Tibial nerve (tissue), 4 donors: ENCODE measurements around the gene RICTOR. TPM values are rescaled to one million over a fixed set of nuclear protein-coding genes. Genes with fewer than 3 reads are reported as not detected.

ENCODE experiments used
- DNase-seq, 2 donors: peaks; one replicate each; pipeline ENCODE4 v3.0.0-alpha.2; 2019; ENCODE audit warnings: low spot score in 2 of 2
- H3K27ac ChIP-seq, 4 donors: fragments of 200-600 bp; sonication (generic) in 3 of 4; one replicate each; pipeline ENCODE4 v1.5.1; 2017 to 2019; ENCODE audit warnings: mild to moderate bottlenecking in 1 of 4
- H3K27me3 ChIP-seq, 2 donors: fragments of 200-600 bp; sonication (generic) in 1 of 2; one replicate each; pipeline versions ENCODE4 v1.5.1 to v1.6.0; 2017 to 2019
- H3K36me3 ChIP-seq, 3 donors: fragments of 200-600 bp; sonication (generic); one replicate each; pipeline ENCODE4 v1.5.1; 2018 to 2019
- H3K4me1 ChIP-seq, 4 donors: fragments of 200-600 bp; sonication (generic) in 3 of 4; one replicate each; pipeline ENCODE4 v1.5.1; 2017 to 2019
- H3K4me3 ChIP-seq, 4 donors: fragments of 200-600 bp; sonication (generic) in 3 of 4; one replicate each; pipeline ENCODE4 v1.5.1; 2017 to 2019; ENCODE audit warnings: mild to moderate bottlenecking in 1 of 4, moderate library complexity in 1 of 4
- H3K9me3 ChIP-seq, 4 donors: fragments of 200-600 bp; sonication (generic) in 3 of 4; one replicate each; pipeline ENCODE4 v1.5.1; 2017 to 2019
- EP300 ChIP-seq, 2 donors: sonication (generic); formaldehyde crosslinking; IDR thresholded peaks; one replicate each; pipeline ENCODE4 v1.6.1; 2017; ENCODE audit warnings: antibody characterized with exemption in 2 of 2, mild to moderate bottlenecking in 1 of 2
- POLR2A ChIP-seq, 2 donors: fragments of 450-650 bp; IDR thresholded peaks; one replicate each; pipeline ENCODE4 v1.6.1; 2017; ENCODE audit warnings: antibody characterized with exemption in 2 of 2, mild to moderate bottlenecking in 2 of 2, moderate library complexity in 2 of 2
- WGBS, 2 donors: methylation state at CpG; one replicate each; pipeline ENCODE4 v1.1.5; 2018; 5-methylcytosine and 5-hydroxymethylcytosine counted together
- total RNA-seq, 4 donors: library from RNA; depleted of rRNA; stranded (reverse); fragments of >200 nt; gene quantifications; one replicate each; pipeline ENCODE4 v1.1.0, GENCODE V29; 2016
- TF ChIP-seq, protein P1 (sequence below), 5 experiments: fragments of 200-600 bp in 3 of 5; fragments of 450-650 bp in 2 of 5; sonication (generic) in 3 of 5; IDR thresholded peaks; one replicate each; pipeline ENCODE4 v1.5.1; 2016 to 2019; ENCODE audit warnings: antibody characterized with exemption in 5 of 5, mild to moderate bottlenecking in 3 of 5, moderate library complexity in 2 of 5

RICTOR gene, protein sequence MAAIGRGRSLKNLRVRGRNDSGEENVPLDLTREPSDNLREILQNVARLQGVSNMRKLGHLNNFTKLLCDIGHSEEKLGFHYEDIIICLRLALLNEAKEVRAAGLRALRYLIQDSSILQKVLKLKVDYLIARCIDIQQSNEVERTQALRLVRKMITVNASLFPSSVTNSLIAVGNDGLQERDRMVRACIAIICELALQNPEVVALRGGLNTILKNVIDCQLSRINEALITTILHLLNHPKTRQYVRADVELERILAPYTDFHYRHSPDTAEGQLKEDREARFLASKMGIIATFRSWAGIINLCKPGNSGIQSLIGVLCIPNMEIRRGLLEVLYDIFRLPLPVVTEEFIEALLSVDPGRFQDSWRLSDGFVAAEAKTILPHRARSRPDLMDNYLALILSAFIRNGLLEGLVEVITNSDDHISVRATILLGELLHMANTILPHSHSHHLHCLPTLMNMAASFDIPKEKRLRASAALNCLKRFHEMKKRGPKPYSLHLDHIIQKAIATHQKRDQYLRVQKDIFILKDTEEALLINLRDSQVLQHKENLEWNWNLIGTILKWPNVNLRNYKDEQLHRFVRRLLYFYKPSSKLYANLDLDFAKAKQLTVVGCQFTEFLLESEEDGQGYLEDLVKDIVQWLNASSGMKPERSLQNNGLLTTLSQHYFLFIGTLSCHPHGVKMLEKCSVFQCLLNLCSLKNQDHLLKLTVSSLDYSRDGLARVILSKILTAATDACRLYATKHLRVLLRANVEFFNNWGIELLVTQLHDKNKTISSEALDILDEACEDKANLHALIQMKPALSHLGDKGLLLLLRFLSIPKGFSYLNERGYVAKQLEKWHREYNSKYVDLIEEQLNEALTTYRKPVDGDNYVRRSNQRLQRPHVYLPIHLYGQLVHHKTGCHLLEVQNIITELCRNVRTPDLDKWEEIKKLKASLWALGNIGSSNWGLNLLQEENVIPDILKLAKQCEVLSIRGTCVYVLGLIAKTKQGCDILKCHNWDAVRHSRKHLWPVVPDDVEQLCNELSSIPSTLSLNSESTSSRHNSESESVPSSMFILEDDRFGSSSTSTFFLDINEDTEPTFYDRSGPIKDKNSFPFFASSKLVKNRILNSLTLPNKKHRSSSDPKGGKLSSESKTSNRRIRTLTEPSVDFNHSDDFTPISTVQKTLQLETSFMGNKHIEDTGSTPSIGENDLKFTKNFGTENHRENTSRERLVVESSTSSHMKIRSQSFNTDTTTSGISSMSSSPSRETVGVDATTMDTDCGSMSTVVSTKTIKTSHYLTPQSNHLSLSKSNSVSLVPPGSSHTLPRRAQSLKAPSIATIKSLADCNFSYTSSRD (N-terminal part only)
- total RNA-seq: 10 to 100 TPM; 33.9 to 59.0 (median 44.3) TPM

DNA sequence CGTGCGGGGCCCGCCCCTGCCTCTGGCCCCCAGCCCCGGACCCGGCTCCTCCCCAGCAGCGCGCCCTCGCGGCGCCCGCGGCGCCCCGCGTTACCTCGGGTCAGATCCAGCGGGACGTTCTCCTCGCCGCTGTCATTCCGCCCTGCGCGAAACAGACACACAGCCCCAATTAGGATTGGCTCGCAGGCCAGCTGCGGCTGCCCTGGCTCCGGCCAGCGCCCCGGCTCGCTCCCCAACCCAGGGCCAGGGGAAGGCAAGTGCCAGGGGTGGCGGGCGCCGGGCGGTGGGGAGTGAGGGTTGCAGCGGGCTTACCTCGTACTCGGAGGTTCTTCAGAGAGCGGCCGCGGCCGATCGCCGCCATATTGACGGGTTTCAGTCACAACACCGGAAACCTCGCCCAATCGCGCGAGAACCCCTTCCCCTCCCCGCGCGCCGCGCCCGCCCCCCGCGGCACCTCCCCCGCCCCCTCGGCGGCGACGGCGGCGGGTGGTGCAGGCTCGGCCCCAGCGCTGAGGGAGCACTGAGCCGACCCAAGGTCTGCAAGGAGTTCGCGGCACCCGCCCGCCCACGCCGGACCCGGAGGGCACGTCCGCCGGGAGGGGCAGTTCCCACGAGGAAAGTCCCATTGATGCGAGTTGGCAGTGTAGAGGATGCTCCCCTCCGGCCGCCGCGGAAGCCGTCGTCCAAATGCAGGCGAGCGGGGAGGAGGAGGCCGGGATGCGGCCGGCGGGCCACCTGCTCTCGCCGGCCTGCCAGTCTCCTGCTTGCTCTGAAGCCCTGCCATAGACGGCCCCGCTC, at the start of gene RICTOR:
RICTOR (minus strand) TSS at position 383 of the 798 bp plus-strand sequence; CDS start at position 361, 22 bp downstream.
- Histone ChIP-seq H3K36me3 (peaks cover 0 to 2% (median 0%) of the 10 kb centered on the region in 3 donors), H3K4me1 (peaks cover 0 to 60% (median 17%) of the 10 kb centered on the region in 4 donors)

DNA sequence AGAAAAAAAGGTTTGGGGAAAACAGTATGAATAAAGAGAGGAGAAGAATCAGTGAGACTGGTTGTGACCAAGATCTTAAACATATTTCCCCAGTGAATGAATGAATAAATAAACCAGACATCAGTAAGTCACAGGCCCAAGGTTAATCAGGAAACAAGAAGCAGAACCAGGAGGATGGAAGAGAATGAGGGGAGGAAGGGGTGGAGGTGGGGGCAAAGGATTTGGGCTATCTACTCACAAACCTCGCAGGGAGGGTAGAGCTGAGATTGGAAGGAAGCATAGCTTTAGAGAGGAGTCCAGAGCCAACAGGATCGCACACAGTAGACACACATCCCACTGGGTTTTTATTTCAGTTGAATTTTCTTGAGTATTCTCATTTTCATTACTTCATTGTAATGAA, 47.7 kb upstream of the RICTOR start:
- TF ChIP-seq, protein P1, sequence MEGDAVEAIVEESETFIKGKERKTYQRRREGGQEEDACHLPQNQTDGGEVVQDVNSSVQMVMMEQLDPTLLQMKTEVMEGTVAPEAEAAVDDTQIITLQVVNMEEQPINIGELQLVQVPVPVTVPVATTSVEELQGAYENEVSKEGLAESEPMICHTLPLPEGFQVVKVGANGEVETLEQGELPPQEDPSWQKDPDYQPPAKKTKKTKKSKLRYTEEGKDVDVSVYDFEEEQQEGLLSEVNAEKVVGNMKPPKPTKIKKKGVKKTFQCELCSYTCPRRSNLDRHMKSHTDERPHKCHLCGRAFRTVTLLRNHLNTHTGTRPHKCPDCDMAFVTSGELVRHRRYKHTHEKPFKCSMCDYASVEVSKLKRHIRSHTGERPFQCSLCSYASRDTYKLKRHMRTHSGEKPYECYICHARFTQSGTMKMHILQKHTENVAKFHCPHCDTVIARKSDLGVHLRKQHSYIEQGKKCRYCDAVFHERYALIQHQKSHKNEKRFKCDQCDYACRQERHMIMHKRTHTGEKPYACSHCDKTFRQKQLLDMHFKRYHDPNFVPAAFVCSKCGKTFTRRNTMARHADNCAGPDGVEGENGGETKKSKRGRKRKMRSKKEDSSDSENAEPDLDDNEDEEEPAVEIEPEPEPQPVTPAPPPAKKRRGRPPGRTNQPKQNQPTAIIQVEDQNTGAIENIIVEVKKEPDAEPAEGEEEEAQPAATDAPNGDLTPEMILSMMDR (IDR thresholded peaks at IDR 0.05): no peak
- TF ChIP-seq EP300 (IDR thresholded peaks at IDR 0.05): no peak
- TF ChIP-seq POLR2A (IDR thresholded peaks at IDR 0.05): no peak
- H3K27me3 ChIP-seq: no peaks in the 10 kb centered on the region
- no peaks in the 10 kb centered on the region for H3K36me3 ChIP-seq
- H3K4me1 ChIP-seq: no peaks in the 10 kb centered on the region
- H3K9me3 ChIP-seq: no peaks in the 10 kb centered on the region
- H3K4me3 ChIP-seq: no peak overlapping the region
- no peak for DNase-seq
- 83 to 86% methylated on average over 2 of the region's 2 CpGs for WGBS, 2 donors
- H3K27ac ChIP-seq: no peak overlapping the region

More for the DNA sequence above, at the start of gene RICTOR:
- WGBS, 2 donors: 0 to 1% methylated on average over 25 to 46 of the region's 94 CpGs
- peak within 1 kb of the TSS; percentile 97 to 99 (median 99) for H3K27ac ChIP-seq
- peak within 1 kb of the TSS; percentile 86 to 99 (median 94) for H3K4me3 ChIP-seq
- no peaks in the 10 kb centered on the region for H3K9me3 ChIP-seq
- peak; percentile 44 to 75 for TF ChIP-seq POLR2A (IDR thresholded peaks at IDR 0.05)
- TF ChIP-seq, protein P1 (IDR thresholded peaks at IDR 0.05): no peak
- peak in 1 of 2 donors; percentile 93 for TF ChIP-seq EP300 (IDR thresholded peaks at IDR 0.05)
- peak; percentile 84 to 85 for DNase-seq
- H3K27me3 ChIP-seq: no peaks in the 10 kb centered on the region

DNA sequence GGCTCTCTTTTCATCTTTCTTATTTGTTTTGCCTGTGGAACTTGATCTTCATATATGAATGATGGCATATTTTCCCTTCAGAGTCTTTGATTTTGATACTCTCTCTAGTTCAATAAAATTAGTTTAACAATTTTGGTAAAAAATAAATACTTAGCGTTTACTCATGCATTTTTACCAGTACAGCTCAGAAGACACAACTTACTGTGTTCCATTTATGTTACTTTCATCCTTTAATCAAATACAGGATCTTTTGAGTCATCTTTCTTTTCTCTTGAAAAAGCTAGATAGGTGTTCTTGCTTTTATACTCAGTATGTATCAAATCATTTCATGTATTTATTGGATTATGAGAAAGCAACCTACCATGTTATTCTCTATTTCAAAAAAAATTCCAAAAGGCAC, 47.1 kb upstream of the RICTOR start:
- Histone ChIP-seq H3K9me3 (no peaks in the 10 kb centered on the region), H3K27ac (no peak overlapping the region), H3K36me3 (no peaks in the 10 kb centered on the region), H3K4me3 (no peak overlapping the region), H3K4me1 (no peaks in the 10 kb centered on the region), H3K27me3 (no peaks in the 10 kb centered on the region)
- 88 to 91% methylated on average over 1 of the region's 1 CpG for WGBS, 2 donors
- no peak for DNase-seq
- TF ChIP-seq POLR2A (IDR thresholded peaks at IDR 0.05): no peak
- TF ChIP-seq EP300 (IDR thresholded peaks at IDR 0.05): no peak
- TF ChIP-seq, protein P1 (IDR thresholded peaks at IDR 0.05): no peak

DNA sequence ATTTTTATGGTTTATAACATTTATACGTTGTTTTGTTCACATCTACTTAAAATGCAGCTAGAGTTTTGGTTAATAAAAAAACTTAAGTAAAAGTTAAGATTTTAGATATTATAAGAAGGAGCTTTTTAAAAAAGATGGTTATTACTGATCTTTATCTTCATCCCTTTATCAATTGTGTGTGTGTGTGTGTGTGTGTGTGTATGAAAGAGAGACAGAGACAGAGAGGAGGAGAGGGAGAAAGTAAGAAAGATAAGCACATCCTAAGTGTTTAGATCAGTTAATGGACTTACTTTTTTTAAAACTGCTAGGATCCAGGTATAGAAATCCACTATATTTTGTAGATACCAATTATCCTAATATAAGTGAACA, 45.8 kb upstream of the RICTOR start:
- Histone ChIP-seq H3K4me1 (no peaks in the 10 kb centered on the region), H3K9me3 (no peaks in the 10 kb centered on the region), H3K4me3 (no peak overlapping the region), H3K27me3 (no peaks in the 10 kb centered on the region), H3K36me3 (no peaks in the 10 kb centered on the region), H3K27ac (no peak overlapping the region)
- no peak for DNase-seq
- 78 to 79% methylated on average over 1 of the region's 1 CpG for WGBS, 2 donors
- no peak for TF ChIP-seq POLR2A (IDR thresholded peaks at IDR 0.05)
- TF ChIP-seq, protein P1 (IDR thresholded peaks at IDR 0.05): no peak
